Progenitor cell of endocrine pancreas (in vitro differentiated cells): Measurements from ENCODE around the gene ACAP2. TPM values are rescaled to one million over a fixed set of nuclear protein-coding genes. Genes with fewer than 3 reads are reported as not detected.

Source experiments
- DNase-seq: peaks from one replicate; pipeline ENCODE4 v3.0.0; 2021; ENCODE audit warnings: low spot score; ENCODE audit not compliant: unreplicated experiment
- H3K27ac Mint-ChIP-seq: 2 replicates; pipeline ENCODE4 v1.8.0; 2021; ENCODE audit warnings: mild to moderate bottlenecking, moderate library complexity, mixed read lengths
- H3K27me3 Mint-ChIP-seq: 2 replicates; pipeline ENCODE4 v1.8.0; 2021; ENCODE audit warnings: mixed read lengths
- H3K36me3 Mint-ChIP-seq: 2 replicates; pipeline ENCODE4 v1.8.0; 2022; ENCODE audit warnings: mixed read lengths; ENCODE audit not compliant: insufficient read depth
- H3K4me1 Mint-ChIP-seq: 2 replicates; pipeline ENCODE4 v1.8.0; 2021; ENCODE audit warnings: low read depth, mixed read lengths
- H3K4me3 Mint-ChIP-seq: 2 replicates; pipeline ENCODE4 v1.8.0; 2021; ENCODE audit warnings: low read depth, mild to moderate bottlenecking, moderate library complexity, mixed read lengths
- H3K9me3 Mint-ChIP-seq: 2 replicates; pipeline ENCODE4 v1.8.0; 2021; ENCODE audit warnings: low read depth, mixed read lengths
- total RNA-seq: library from RNA; stranded (reverse); gene quantifications from 2 replicates; pipeline ENCODE4 v1.2.1, GENCODE V29; 2021
- TF ChIP-seq, protein P1 (sequence below): fragments of 200-600 bp; sonication (generic); IDR thresholded peaks from one replicate; pipeline ENCODE4 v1.5.0; 2021; ENCODE audit warnings: antibody characterized with exemption, mild to moderate bottlenecking; ENCODE audit not compliant: unreplicated experiment

Gene ACAP2
- total RNA-seq, 1 donor from 2014 or later: 34.2 TPM

DNA sequence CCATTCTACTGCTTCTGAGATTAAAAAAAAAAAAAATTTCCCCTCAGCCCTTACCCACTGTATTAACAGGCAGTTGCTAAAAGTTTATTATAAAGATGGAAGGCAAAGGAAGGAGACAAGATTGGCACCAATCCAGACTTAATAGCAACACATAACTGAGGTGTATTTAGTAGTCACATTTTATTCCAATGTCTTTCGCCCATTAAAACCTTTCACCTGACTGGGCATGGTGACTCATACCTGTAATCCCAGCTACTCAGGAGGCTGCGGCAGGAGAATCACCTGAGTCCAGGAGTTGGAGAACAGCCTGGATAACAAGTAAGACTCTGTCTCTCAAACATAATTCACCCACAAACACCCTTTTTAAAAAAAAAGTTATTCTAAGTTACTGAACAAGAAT lies 4.4 kb downstream of the ACAP2 start:
- H3K4me3 Mint-ChIP-seq: no peak overlapping the region

DNA sequence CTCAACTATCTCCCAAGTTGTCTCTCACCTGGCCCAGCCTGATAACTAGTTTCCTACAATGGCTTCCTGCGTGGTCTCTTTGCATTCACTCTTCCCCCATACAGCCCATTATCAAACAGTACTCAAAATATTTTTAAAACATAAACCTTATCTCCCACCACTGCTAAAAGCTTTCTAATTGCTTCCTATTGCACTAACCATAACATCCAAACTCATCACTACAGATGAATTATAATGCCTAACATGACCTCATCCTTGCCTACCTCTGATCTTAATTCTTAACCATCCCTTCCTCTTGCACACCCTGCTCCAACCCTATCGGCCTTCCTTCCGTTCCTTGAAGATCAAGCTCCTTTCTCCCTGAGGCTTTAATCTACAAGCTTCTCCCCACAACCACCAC lies 17.0 kb downstream of the ACAP2 start:
- H3K27ac Mint-ChIP-seq: no peak overlapping the region
- H3K36me3 Mint-ChIP-seq: no peaks in the 10 kb centered on the region
- H3K4me3 Mint-ChIP-seq: no peak overlapping the region
- TF ChIP-seq, protein P1, sequence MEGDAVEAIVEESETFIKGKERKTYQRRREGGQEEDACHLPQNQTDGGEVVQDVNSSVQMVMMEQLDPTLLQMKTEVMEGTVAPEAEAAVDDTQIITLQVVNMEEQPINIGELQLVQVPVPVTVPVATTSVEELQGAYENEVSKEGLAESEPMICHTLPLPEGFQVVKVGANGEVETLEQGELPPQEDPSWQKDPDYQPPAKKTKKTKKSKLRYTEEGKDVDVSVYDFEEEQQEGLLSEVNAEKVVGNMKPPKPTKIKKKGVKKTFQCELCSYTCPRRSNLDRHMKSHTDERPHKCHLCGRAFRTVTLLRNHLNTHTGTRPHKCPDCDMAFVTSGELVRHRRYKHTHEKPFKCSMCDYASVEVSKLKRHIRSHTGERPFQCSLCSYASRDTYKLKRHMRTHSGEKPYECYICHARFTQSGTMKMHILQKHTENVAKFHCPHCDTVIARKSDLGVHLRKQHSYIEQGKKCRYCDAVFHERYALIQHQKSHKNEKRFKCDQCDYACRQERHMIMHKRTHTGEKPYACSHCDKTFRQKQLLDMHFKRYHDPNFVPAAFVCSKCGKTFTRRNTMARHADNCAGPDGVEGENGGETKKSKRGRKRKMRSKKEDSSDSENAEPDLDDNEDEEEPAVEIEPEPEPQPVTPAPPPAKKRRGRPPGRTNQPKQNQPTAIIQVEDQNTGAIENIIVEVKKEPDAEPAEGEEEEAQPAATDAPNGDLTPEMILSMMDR: no peak
- DNase-seq: no peak
- H3K4me1 Mint-ChIP-seq: no peaks in the 10 kb centered on the region
- H3K9me3 Mint-ChIP-seq: no peaks in the 10 kb centered on the region
- H3K27me3 Mint-ChIP-seq: no peaks in the 10 kb centered on the region

More for the DNA sequence above, 4.4 kb downstream of the ACAP2 start:
- TF ChIP-seq, protein P1: no peak
- DNase-seq: no peak
- Mint-ChIP-seq H3K36me3 (peaks cover 2% of the 10 kb centered on the region), H3K4me1 (peaks cover 9% of the 10 kb centered on the region), H3K27ac (no peak overlapping the region), H3K27me3 (no peaks in the 10 kb centered on the region), H3K9me3 (no peaks in the 10 kb centered on the region)

DNA sequence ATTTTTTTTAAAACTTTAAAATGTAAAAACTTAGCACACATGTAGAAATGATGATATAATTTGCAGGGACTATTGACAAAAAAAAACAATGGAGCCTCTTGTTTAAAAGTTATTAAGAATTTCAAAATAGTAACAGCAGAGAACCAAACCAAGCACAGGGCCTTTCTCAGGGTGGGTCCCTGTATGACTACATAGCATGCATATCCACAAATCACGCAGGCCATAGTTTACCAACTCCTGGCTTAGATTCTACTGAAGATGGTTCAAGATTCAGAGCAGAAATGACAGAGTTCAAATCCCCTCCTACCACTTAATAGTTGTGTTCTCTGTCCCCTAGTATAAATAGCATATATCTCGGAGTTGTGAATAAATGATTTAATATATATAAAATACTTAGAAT lies 19.0 kb downstream of the ACAP2 start:
- Mint-ChIP-seq H3K9me3 (no peaks in the 10 kb centered on the region), H3K27ac (no peak overlapping the region)
- no peak for DNase-seq

DNA sequence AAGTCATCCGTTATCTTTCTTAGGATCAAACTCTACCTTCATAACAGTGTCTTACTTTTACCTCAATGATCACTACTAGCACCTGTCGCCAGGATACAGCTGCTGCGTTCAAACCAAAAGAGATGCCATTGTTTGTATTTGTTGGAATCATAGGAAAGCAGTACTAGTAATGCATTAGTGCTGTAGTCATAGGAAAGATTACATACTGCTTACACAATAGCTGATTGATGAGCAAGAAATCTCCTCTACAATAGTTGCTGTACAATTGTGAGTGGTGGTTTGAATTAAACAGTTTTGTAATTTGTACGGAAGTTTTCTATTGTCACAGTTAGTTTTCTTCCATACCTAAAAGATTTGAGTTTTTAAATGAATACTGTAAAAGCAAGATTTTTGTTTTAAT lies 21.4 kb downstream of the ACAP2 start:
- DNase-seq: no peak
- Mint-ChIP-seq H3K27ac (no peak overlapping the region), H3K27me3 (no peaks in the 10 kb centered on the region), H3K4me1 (no peaks in the 10 kb centered on the region), H3K9me3 (no peaks in the 10 kb centered on the region), H3K36me3 (peaks cover 2% of the 10 kb centered on the region), H3K4me3 (no peak overlapping the region)
- TF ChIP-seq, protein P1: no peak

More for the DNA sequence above, 19.0 kb downstream of the ACAP2 start:
- Mint-ChIP-seq H3K27me3 (no peaks in the 10 kb centered on the region), H3K4me1 (no peaks in the 10 kb centered on the region), H3K36me3 (no peaks in the 10 kb centered on the region), H3K4me3 (no peak overlapping the region)
- TF ChIP-seq, protein P1: no peak

DNA sequence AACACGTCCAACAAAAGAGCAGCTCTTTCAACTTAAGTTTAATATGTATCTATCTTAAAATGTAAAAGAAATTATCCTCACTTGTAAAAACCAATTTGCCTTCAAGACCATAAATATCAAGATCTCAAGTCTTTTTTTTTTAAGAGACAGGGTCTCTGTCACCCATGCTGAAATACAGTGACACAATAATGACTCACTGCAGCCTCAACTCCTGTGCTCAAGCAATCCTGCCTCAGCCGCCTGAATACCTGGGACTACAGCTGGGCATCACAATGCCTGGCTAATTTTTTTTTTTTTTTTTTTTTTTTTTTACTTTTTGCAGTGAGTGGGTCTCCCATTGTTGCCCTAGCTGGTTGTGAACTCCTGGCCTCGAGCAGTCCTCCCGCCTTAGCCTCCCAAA lies 26.0 kb downstream of the ACAP2 start:
- no peaks in the 10 kb centered on the region for H3K4me1 Mint-ChIP-seq
- H3K27ac Mint-ChIP-seq: no peak overlapping the region
- no peak for DNase-seq
- no peaks in the 10 kb centered on the region for H3K9me3 Mint-ChIP-seq
- no peaks in the 10 kb centered on the region for H3K27me3 Mint-ChIP-seq
- TF ChIP-seq, protein P1: no peak
- no peak overlapping the region for H3K4me3 Mint-ChIP-seq
- peaks cover 2% of the 10 kb centered on the region for H3K36me3 Mint-ChIP-seq
